HepG2 (cell line): ENCODE data around the gene SNX22. TPM values are rescaled to one million over a fixed set of nuclear protein-coding genes. Genes with fewer than 3 reads are reported as not detected.

ENCODE experiments used
- ATAC-seq: fragments of 200-7000 bp; cut with Tn5 transposase; 3 replicates; pipeline ENCODE4 v1.9.1; 2020; ENCODE audit warnings: mild to moderate bottlenecking, moderate library complexity
- BruUV-seq: library from RNA; stranded (reverse); fragments of 400-500 nt; replicated peaks from 2 replicates; lab custom pipeline; 2021; lab: Mats Ljungman, UMichigan
- CTCF ChIA-PET: fragments of 300-600 bp; formaldehyde crosslinking; extraction: SDS; loops from one replicate; lab custom pipeline; 2021; ENCODE audit warnings: low total read pairs, inconsistent platforms, low intra/inter-chr PET ratio; lab: Yijun Ruan, JAX
- POLR2A ChIA-PET: fragments of 350-600 bp; sonication (Branson Sonifier 250); formaldehyde crosslinking; loops from one replicate; lab custom pipeline; 2020; ENCODE audit warnings: antibody characterized with exemption, inconsistent platforms; lab: Yijun Ruan, JAX
- DNase-seq: peaks from one replicate; pipeline ENCODE4 v3.0.0-alpha.2; 2015; ENCODE audit warnings: low spot score
- FAIRE-seq: peaks from 3 replicates; lab custom pipeline; 2011; peaks lifted over from hg19 to GRCh38; lab: Jason Lieb, UNC
- H2AFZ ChIP-seq: one replicate; pipeline ENCODE4 v1.6.1; 2011; ENCODE audit warnings: low read length, inconsistent platforms
- H3K27ac ChIP-seq: fragments of 300-600 bp; 3 replicates; pipeline ENCODE4 v1.8.0; 2011; ENCODE audit warnings: mixed run types, mild to moderate bottlenecking, mixed read lengths, low read length, inconsistent platforms; ENCODE audit not compliant: insufficient read depth; ENCODE audit errors: extremely low read length
- H3K27me3 ChIP-seq, 2 experiments: fragments of 200-600 bp in 1 of 2; 2 replicates in 1 of 2; 3 replicates in 1 of 2; pipeline versions ENCODE4 v1.6.0 to v1.8.0; 2011; ENCODE audit warnings: low read length in 2 of 2, mild to moderate bottlenecking in 2 of 2, moderate library complexity in 2 of 2, inconsistent platforms in 1 of 2; ENCODE audit not compliant: insufficient read depth in 2 of 2, control insufficient read depth in 1 of 2
- H3K36me3 ChIP-seq, 2 experiments: fragments of 200-600 bp in 1 of 2; replicated peaks in 1 of 2; 2 replicates in 1 of 2; 3 replicates in 1 of 2; pipeline versions ENCODE4 v1.5.1 to v1.8.0; 2011; ENCODE audit warnings: low read length in 2 of 2, inconsistent platforms in 1 of 2; ENCODE audit not compliant: insufficient read depth in 2 of 2, control insufficient read depth in 1 of 2
- H3K4me1 ChIP-seq: 2 replicates; pipeline ENCODE4 v1.5.1; 2012; ENCODE audit warnings: low read length, inconsistent platforms; ENCODE audit not compliant: insufficient read depth
- H3K4me2 ChIP-seq: 2 replicates; pipeline ENCODE4 v1.6.0; 2011; ENCODE audit warnings: low read depth, low read length, inconsistent platforms
- H3K4me3 ChIP-seq, 3 experiments: fragments of 200-600 bp in 1 of 3; sonication (generic), shearing (Covaris generic) in 1 of 3; replicated peaks in 1 of 3; 2 replicates each; pipeline ENCODE4 v1.5.1; 2011 to 2016; ENCODE audit warnings: low read length in 3 of 3, inconsistent platforms in 2 of 3, low read depth in 2 of 3, mild to moderate bottlenecking in 2 of 3, control low read depth in 1 of 3, mixed read lengths in 1 of 3; ENCODE audit not compliant: insufficient read depth in 1 of 3
- H3K79me2 ChIP-seq: one replicate; pipeline ENCODE4 v1.6.1; 2011; ENCODE audit warnings: low read length, inconsistent platforms; ENCODE audit not compliant: insufficient read depth
- H3K9ac ChIP-seq: 2 replicates; pipeline ENCODE4 v1.6.0; 2011; ENCODE audit warnings: mild to moderate bottlenecking, low read depth, low read length, inconsistent platforms; ENCODE audit not compliant: insufficient read depth
- H3K9me3 ChIP-seq: 2 replicates; pipeline ENCODE4 v1.5.1; 2012; ENCODE audit warnings: mild to moderate bottlenecking, low read length
- H4K20me1 ChIP-seq: 2 replicates; pipeline ENCODE4 v1.6.0; 2011; ENCODE audit warnings: inconsistent platforms, mild to moderate bottlenecking, low read length, moderate library complexity; ENCODE audit not compliant: insufficient read depth
- AGO2 ChIP-seq: fragments of 200-400 bp; formaldehyde crosslinking; optimal IDR thresholded peaks from 2 replicates; pipeline ENCODE3; 2017; ENCODE audit warnings: mild to moderate bottlenecking, low read depth, low read length, moderate library complexity
- NFKBIZ ChIP-seq: IDR thresholded peaks from 2 replicates; pipeline ENCODE4 v1.6.1; 2018; ENCODE audit warnings: missing genetic modification reagents, missing compliant biosample characterization
- PHB2 ChIP-seq: fragments of 450-650 bp; IDR thresholded peaks from 2 replicates; pipeline ENCODE4 v1.6.1; 2018; ENCODE audit not compliant: partially characterized antibody
- POLR2A ChIP-seq, 2 experiments: IDR thresholded peaks; 2 replicates each; pipeline ENCODE4 v1.6.1; 2011; ENCODE audit warnings: low read depth in 2 of 2, low read length in 2 of 2, mild to moderate bottlenecking in 1 of 2, moderate library complexity in 1 of 2; ENCODE audit not compliant: insufficient read depth in 1 of 2
- POLR2G ChIP-seq: fragments of 200-400 bp; formaldehyde crosslinking; IDR thresholded peaks from 2 replicates; pipeline ENCODE4 v1.6.1; 2018; ENCODE audit warnings: mild to moderate bottlenecking, low read depth, low read length, moderate library complexity
- SMAD1 ChIP-seq: sonication (generic); formaldehyde crosslinking; IDR thresholded peaks from 2 replicates; pipeline ENCODE4 v1.4.0; 2020; ENCODE audit warnings: missing genetic modification reagents, low read depth, mild to moderate bottlenecking, borderline replicate concordance
- YY1 ChIP-seq: IDR thresholded peaks from 2 replicates; pipeline ENCODE4 v1.6.1; 2011; ENCODE audit warnings: low read length, low read depth, moderate library complexity, mild to moderate bottlenecking; ENCODE audit not compliant: insufficient read depth, insufficient replicate concordance
- ZNF207 ChIP-seq: fragments of 450-650 bp; IDR thresholded peaks from 2 replicates; pipeline ENCODE4 v1.6.1; 2016; ENCODE audit warnings: antibody characterized with exemption, borderline replicate concordance
- ZNF33A ChIP-seq: sonication (generic); formaldehyde crosslinking; IDR thresholded peaks from 2 replicates; pipeline ENCODE4 v1.5.1; 2020; ENCODE audit warnings: missing genetic modification reagents, mild to moderate bottlenecking, moderate library complexity, borderline replicate concordance
- WGBS: methylation state at CpG from one replicate; pipeline ENCODE4 v1.1.6; 2017; ENCODE audit warnings: low lambda C conversion rate; 5-methylcytosine and 5-hydroxymethylcytosine counted together
- in situ Hi-C: cut with HindIII; loops from 2 replicates; pipeline ENCODE4 v1.10.0; 2017; ENCODE audit warnings: low pct_unique_long_range_greater_than_20kb; ENCODE audit not compliant: extremely low pct_ligation_motif_present
- intact Hi-C: fragments of 100-400 bp; cut with micrococcal nuclease; formaldehyde crosslinking; loops from one replicate; pipeline ENCODE4 v1.10.0; 2022; ENCODE audit not compliant: unreplicated experiment
- polyA plus RNA-seq, 8 experiments: library from polyadenylated mRNA; depleted of rRNA in 3 of 8; stranded (reverse) in 7 of 8; unstranded in 1 of 8; fragments of >200 nt; fragmentation: Illumina TruSeq in 4 of 8; extraction: Trizol in 4 of 8; gene quantifications; 2 replicates each; pipeline versions ENCODE4 v1.2.1 to v1.2.3, GENCODE V29; 2011 to 2016; ENCODE audit warnings: low read depth in 4 of 8, missing spikeins in 1 of 8, mixed read lengths in 1 of 8; ENCODE audit not compliant: insufficient read depth in 1 of 8
- total RNA-seq, 5 experiments: library from RNA; depleted of rRNA; stranded (reverse); fragments of >200 nt; fragmentation: Illumina TruSeq; extraction: Trizol; gene quantifications; 2 replicates each; pipeline ENCODE4 v1.2.3, GENCODE V29; 2016; ENCODE audit warnings: low read depth in 1 of 5
- TF ChIP-seq, protein P1 (sequence below): sonication (generic); formaldehyde crosslinking; IDR thresholded peaks from 2 replicates; pipeline ENCODE4 v1.4.0; 2020; ENCODE audit warnings: mild to moderate bottlenecking, missing genetic modification reagents, borderline replicate concordance
- TF ChIP-seq, protein P2 (sequence below): sonication (generic); formaldehyde crosslinking; IDR thresholded peaks from 2 replicates; pipeline ENCODE4 v1.9.0; 2022; ENCODE audit warnings: low read depth, missing genetic modification reagents

The SNX22 gene
- total and polyA plus RNA-seq, 2 of the 13 experiments (the other 11 are each of a cell fraction or from before 2014, with no cell fraction given): 2.3 to 5.5 TPM

DNA sequence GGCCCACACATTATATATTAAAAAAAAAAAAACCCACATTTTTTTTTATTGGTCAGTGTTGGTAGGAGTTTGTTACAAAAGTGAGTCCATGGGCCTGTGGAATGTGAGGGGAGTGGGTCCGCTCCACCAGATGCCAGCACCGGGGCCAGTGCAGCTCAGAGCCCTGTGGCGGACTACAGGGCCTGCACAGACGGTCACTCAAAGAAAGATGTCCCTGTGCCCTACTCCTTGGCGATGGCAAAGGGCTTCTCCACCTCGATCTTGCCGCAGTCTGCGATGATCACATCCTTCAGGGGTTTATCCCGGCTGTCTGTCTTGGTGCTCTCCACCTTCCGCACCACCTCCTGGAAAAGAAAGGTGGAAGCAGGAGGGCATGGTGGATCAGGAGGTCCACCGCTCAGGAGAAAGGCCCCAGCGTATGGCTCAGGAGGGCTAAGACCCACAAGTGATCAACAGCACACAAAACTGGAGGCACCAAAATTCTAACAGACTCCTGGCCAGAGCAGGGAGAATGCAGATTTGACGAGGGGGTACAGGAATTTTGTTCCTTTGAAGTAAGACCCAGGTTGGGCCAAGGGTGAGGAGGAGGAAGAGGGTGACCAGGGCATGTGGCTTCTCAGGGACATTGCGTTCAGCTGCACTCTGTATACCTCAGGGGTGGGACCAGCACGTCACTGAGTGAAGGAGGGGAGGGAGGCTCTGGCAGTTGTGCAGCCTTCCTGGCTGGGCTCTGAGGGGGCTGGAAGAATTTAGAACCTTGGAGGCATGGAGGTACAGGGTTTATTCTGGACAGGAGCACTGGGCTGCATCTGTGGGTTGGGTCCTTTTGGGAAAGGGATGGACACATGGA is 4.5 kb downstream of the SNX22 start (continued):
- TF ChIP-seq, protein P1, sequence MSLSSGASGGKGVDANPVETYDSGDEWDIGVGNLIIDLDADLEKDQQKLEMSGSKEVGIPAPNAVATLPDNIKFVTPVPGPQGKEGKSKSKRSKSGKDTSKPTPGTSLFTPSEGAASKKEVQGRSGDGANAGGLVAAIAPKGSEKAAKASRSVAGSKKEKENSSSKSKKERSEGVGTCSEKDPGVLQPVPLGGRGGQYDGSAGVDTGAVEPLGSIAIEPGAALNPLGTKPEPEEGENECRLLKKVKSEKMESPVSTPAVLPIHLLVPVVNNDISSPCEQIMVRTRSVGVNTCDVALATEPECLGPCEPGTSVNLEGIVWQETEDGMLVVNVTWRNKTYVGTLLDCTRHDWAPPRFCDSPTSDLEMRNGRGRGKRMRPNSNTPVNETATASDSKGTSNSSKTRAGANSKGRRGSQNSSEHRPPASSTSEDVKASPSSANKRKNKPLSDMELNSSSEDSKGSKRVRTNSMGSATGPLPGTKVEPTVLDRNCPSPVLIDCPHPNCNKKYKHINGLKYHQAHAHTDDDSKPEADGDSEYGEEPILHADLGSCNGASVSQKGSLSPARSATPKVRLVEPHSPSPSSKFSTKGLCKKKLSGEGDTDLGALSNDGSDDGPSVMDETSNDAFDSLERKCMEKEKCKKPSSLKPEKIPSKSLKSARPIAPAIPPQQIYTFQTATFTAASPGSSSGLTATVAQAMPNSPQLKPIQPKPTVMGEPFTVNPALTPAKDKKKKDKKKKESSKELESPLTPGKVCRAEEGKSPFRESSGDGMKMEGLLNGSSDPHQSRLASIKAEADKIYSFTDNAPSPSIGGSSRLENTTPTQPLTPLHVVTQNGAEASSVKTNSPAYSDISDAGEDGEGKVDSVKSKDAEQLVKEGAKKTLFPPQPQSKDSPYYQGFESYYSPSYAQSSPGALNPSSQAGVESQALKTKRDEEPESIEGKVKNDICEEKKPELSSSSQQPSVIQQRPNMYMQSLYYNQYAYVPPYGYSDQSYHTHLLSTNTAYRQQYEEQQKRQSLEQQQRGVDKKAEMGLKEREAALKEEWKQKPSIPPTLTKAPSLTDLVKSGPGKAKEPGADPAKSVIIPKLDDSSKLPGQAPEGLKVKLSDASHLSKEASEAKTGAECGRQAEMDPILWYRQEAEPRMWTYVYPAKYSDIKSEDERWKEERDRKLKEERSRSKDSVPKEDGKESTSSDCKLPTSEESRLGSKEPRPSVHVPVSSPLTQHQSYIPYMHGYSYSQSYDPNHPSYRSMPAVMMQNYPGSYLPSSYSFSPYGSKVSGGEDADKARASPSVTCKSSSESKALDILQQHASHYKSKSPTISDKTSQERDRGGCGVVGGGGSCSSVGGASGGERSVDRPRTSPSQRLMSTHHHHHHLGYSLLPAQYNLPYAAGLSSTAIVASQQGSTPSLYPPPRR (CRISPR knock-in tag): no peak
- TF ChIP-seq PHB2 (no peak), YY1 (no peak), ZNF207 (no peak)
- TF ChIP-seq, all 625 proteins: peak for 7

DNA sequence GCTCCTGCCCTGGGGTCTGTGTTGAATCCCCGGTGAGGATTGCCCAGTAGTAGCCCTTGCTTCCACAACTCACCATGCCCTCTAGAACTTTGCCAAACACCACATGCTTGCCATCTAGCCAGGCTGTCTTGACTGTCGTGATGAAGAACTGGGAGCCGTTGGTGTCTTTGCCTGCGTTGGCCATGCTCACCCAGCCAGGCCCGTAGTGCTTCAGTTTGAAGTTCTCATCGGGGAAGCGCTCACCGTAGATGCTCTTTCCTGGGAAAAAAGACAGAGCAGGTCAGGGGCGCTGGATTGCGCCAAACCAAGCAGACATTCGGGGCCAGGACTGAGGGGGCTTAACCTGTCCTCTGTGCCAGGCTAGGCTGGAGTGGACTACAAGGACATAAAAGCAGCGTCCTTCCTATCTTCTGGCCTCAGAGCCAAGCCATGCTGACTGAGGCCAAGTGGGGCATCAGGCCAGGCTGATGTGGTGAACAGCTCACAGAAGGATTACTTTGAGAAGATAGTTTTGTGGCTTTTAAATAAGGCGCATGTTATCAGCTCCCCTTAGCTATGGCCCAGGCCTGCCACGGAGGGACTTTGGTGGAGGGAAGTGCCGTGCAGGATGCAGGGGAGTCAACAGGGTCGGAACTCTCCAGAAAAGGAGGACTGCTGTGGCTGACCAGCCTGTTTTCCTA is 5.3 kb downstream of the SNX22 start:
- peaks cover 44% of the 10 kb centered on the region for H4K20me1 ChIP-seq
- no peak for ATAC-seq
- DNase-seq: no peak
- H3K36me3 ChIP-seq: peaks cover 32 to 48% of the 10 kb centered on the region in 2 experiments
- no peak overlapping the region for H2AFZ ChIP-seq
- ChIA-PET POLR2A (interaction anchor here (1.2 kb wide), 1 partner anchor 230 kb away, joined by 3 read pairs; no protein-coding TSS in a partner anchor), CTCF (no interaction called here)
- peaks cover 56% of the 10 kb centered on the region for H3K4me1 ChIP-seq
- H3K27ac ChIP-seq: no peak overlapping the region
- TF ChIP-seq AGO2: peak; percentile 83
- TF ChIP-seq POLR2A (IDR thresholded peaks at IDR 0.05; ENCODE audit: insufficient read depth in 1 of 2, low read depth in 2 of 2, low read length in 2 of 2): peak in 1 of 2 experiments; percentile 6; a peak in 1 of 4 replicates
- no peak for TF ChIP-seq NFKBIZ
- TF ChIP-seq POLR2G: peak; percentile 30; the same call in 1 of the 2 replicates
- TF ChIP-seq, protein P2, sequence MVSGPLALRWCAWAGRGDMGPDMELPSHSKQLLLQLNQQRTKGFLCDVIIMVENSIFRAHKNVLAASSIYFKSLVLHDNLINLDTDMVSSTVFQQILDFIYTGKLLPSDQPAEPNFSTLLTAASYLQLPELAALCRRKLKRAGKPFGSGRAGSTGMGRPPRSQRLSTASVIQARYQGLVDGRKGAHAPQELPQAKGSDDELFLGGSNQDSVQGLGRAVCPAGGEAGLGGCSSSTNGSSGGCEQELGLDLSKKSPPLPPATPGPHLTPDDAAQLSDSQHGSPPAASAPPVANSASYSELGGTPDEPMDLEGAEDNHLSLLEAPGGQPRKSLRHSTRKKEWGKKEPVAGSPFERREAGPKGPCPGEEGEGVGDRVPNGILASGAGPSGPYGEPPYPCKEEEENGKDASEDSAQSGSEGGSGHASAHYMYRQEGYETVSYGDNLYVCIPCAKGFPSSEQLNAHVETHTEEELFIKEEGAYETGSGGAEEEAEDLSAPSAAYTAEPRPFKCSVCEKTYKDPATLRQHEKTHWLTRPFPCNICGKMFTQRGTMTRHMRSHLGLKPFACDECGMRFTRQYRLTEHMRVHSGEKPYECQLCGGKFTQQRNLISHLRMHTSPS (CRISPR knock-in tag): no peak
- no peak for TF ChIP-seq ZNF33A (CRISPR knock-in tag)
- TF ChIP-seq SMAD1 (CRISPR knock-in tag): no peak
- no TSS peak for BruUV-seq
- H3K4me3 ChIP-seq: no peak overlapping the region
- intact Hi-C loops: no loop called here
- H3K27me3 ChIP-seq: no peaks in the 10 kb centered on the region
- H3K9ac ChIP-seq: no peak overlapping the region
- 97% methylated on average over 15 of the region's 16 CpGs for WGBS
- no peaks in the 10 kb centered on the region for H3K9me3 ChIP-seq
- H3K79me2 ChIP-seq: peaks cover 21% of the 10 kb centered on the region
- in situ Hi-C loops: no loop called here
- no peak overlapping the region for H3K4me2 ChIP-seq
- FAIRE-seq: no peak
